Myocyte (in vitro differentiated cells): ENCODE data around the gene RAB25. TPM values are rescaled to one million over a fixed set of nuclear protein-coding genes. Genes with fewer than 3 reads are reported as not detected.

ENCODE experiments used
- DNase-seq: peaks from one replicate; pipeline ENCODE4 v3.0.0-alpha.2; 2012; ENCODE audit warnings: low read depth
- total RNA-seq: library from RNA; depleted of rRNA; stranded (reverse); fragments of >200 nt; gene quantifications from 2 replicates; pipeline ENCODE4 v1.2.3, GENCODE V29; 2014

Gene RAB25
- total RNA-seq, 1 donor from 2014 or later: not detected

DNA sequence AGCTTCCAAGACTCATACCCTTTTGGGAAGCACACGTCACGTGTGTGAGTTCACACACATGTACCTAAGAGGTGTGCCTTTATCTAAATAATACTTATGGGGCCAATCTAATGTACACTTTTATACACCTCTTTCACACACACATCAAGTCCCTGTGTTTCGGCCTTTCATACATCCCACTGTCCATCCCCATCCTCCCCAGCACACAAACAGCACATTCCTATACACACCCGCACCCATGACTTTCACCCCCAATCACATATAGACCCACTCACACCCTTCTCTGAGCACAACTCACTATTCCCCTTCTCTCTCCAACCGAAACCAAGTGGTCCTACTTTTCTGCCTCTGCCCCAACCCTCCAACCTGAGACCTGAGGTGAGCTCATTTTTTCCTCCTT is 17.8 kb downstream of the RAB25 start:
- no peak for DNase-seq

- no peak for DNase-seq
Measured at GRCh38 chr1:156079762-156080161, 18.8 kb downstream of the RAB25 start.

DNA sequence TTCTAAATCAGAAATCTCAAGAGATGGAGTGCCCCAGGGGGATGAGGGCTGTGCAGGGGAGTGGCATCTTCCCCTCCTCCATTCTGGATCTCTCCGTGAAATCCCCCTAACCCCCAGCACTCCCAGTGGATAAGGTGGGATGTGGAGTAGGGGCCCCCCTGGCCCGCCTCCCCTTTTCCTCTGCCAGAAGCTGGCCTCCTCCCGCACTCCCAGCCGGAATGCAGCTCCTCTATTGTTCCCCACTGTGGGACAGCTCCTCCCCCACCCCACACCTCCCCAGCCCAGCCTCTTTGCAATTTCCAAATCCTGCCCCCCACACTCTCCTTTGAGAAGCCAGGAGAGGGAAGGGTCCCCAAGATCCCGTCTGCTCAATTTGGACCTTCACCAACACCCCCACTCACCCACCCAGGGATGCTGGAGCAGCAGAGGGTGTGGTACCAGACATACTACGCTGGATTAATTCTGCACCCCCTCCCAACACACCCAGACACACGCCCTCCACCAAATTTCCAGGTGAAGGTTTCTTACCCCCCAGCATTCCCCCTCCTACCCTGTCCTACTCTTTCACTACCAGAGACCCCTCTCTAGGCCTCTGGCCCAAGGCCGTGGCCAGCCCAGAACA is 19.4 kb downstream of the RAB25 start:
- no peak for DNase-seq

GRCh38 chr1:156080863-156081179 is 19.9 kb downstream of the RAB25 start:
- DNase-seq: no peak

DNA sequence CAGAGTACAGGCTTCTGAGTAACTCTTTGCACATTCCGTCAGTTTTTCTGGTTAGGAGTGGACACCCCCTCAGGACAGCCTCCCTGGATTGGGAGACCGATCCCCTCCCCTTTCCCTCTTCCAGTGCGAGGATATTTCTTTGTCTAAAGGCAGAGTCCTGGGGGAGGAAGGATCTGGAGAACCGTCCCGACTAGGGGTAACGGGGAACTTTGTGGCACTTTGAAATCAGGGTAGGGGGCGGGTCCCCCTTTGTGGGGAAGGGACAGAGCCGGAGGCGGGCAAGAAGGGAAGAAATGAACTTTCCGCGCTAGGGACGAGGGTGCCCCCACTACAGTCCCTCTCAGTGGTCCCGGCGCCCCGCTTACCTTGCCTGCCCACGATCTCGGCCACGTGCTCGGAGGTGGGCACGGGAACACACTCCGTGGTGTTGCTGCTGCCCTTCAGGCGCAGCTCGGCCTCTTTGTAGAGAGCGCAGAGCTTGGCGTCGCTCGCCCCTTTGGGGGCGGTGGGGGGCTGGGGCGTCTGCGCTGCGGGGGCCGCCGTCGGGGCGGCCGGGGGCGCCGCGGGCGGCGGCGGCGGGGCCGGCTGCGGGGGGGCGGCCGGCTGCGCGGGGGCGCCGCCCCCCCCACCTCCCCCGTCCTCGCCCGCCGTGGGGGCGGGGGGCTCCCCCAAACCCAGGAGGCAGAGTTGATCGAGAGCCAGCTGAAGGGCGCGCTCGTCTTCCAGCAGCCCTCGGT is 20.4 kb downstream of the RAB25 start:
- no peak for DNase-seq

DNA sequence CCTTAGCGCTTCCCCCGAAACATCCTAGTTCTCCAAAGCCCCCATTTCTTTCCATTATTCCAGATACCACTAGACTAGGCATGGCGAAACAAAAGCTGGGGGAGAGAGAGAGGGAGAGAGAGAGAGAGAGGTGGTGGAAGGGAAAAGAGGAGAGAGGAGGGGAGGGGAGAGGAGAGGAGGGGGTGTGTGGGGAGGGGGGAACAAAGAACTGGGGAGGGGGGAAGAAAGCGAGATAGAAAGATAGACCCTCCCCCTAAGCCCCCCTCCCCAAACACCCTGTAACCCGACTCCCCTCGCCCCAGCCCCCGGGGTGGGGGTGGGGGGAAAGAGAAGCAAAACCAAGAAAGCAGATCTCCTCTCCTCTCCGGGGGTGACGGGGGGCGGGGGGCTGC is 21.0 kb downstream of the RAB25 start:
- DNase-seq: no peak

GRCh38 chr1:156082309-156083091 is 21.5 kb downstream of the RAB25 start, which contains the start of gene MEX3A:
Gene MEX3A (minus strand): TSS chr1:156082465. CDS start chr1:156081998, 467 bp downstream.
- peak; percentile 77 for DNase-seq

- no peak for DNase-seq
Measured at GRCh38 chr1:156083800-156084790, 23.1 kb downstream of the RAB25 start.

- no peak for DNase-seq
Measured at GRCh38 chr1:156086256-156086662, 25.3 kb downstream of the RAB25 start.

DNA sequence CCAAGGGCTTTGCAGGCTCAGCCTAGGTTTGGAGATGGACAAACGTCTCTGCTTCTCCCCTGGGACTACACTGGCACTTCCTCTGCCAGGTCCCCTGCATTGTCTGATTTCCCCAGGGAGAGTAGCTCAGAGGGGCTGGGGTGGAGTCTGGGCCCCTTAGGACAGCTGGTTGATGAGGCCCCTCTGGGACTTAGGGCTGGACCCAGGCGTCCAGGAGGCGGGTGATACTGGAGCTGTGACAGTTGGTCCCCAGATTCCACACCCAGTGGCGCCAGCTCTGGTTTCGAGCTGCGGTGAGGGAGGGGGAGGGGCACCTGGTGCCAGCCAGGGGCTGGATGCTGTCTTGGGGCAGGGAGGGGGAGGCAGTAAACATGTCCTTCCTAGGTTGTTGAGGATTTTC is 28.7 kb downstream of the RAB25 start:
- DNase-seq: peak; percentile 46

DNA sequence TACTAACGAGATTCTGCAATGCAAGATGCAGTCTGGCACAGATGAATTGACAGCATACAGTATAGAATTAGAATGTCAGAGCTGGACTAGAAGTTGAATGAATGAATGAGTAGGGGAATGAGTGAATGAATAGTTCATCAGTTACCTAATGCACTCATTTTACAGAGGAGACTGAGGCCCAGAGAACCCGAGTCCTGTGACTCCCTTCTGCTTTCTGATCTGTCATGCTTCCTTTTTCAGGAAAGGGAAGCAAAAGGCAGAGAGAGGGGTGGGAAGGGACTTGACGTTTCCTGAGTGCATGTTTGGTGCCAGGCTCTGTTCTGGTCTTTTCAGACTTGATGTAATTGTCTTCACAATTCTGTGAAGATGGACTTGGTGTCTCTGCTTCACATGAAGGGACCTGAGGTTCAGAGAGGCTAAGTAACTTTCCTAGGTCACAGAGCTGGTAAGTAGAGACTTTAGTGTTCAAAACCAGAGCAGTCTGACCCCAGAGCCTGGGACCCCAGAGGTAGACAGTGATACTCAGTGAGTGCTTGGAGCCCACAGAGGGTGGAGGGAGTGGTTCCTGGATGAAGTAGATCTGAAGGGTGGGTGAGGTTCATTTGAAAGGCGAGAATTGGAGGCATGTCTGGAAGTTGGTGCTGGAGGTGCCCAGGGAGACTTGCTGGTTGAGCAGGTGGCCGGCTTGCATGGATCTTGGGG is 29.3 kb downstream of the RAB25 start:
- no peak for DNase-seq

GRCh38 chr1:156090840-156091188 is 29.9 kb downstream of the RAB25 start:
- DNase-seq: peak; percentile 82

GRCh38 chr1:156091610-156092009 is 30.6 kb downstream of the RAB25 start:
- DNase-seq: no peak

DNA sequence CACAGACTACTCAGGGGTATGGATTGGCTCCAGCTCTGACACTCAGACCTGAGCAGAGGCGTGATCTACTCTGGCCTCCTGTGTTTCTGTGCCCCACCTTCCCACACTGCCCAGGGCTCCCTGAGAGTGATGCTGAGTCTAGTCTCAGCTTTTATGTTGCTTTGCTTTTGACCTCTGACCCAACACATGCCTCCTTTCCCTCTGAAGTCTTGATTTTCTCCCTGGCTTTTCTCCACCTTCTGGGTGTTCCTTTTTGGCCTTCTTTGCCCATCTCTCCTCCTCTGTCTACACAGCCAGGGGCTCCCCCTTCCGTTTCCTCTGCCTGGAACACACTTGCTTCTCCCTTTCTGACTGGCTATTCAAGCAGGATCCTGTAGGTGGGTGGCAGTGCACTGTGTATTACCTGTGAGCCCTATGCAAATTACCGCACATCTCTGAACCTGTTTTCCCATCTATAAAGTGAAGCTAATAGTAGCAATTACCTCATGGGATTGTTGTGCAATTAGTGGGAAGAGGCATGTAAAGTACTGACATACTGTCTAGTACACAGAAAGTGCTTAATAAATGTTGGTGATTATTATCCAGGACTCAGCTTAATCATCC is 35.0 kb downstream of the RAB25 start:
- no peak for DNase-seq

DNA sequence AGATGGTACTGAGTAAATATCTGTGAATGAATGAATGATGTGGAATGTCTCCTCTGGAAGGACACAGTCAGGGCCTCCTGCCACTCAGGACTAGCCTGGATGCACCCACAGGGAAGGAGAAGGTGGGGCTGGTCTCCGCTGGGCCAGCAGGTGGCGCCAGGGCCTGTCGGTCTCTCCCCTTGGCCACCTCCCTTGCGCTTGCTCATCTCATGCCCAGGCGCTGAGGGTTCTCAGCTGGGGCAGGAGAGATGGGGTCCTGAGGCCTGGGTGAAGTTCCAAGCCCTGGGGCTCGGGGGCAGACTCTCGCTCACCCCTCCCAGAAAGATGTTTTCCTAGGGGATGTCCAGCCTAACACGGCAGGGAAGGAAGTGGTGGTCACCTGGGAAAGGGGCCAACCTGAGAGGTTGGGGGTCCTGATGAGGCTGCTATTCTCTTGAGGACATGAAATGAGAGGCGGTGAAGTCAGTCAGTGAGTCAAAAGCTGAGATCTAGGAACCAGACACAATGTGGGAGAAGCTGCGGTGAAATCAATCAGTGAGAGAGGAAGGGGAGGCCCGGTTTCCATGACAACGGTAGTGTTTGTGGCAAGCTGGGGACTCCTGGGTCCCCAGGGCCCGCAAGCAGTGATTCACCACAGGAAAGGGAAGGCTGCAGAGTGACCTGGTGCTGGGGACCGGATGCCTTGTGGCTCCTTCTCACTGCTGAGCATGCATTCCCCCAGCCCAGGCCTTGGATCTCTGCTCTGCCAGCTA is 35.9 kb downstream of the RAB25 start:
- DNase-seq: peak; percentile 84

DNA sequence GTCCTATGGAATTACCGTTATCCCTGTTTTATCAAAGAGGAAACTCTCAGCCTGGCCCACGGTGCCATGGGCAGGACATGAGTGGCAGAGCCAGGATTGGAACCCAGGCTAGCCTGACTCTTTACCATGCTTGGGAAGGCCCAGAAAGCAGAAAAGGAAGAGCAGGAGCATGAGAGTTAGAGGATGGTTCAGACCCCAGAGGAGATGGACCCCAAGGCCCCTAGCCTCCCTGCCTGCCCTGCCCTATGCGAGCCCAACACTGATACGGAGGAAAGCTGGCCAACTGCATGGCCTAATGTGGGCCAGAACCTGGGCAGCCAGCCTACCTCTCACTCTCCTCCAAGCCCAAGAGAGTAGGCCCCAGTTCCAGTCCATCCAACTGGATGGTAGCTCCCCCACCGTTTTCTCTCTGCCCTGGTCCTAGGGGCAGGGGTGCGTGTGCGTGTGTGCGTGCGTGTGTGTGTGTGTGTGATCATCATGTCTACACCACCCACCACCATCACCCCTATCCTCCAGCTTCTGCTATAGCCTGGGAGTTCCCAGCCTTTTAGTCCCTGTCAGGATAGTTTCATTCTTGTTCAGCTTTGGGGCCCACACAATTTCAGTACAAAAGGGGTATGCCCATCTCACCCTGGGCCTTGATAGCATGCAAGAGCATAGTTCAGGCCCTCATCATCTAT is 36.7 kb downstream of the RAB25 start:
- DNase-seq: no peak

DNA sequence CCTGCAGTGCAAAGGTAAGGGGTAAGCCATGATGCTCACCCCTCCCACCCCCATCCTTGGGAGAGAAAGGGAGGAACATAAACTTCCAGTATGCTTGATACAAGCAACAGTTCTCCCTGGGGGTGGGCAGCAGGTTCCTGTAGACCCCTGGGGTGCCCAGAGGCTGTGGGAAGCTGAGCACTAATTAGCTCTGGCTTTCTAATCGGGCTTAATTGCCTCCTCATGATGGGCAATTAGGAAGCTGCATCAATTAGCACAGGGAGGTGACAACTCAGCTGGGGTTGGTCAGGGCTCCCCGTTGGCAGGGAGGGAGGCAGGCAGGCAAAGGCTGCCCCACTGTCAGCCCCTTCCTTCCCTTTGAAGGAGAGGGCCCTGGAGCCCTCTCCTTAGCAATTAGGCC is 37.8 kb downstream of the RAB25 start:
- DNase-seq: no peak

DNA sequence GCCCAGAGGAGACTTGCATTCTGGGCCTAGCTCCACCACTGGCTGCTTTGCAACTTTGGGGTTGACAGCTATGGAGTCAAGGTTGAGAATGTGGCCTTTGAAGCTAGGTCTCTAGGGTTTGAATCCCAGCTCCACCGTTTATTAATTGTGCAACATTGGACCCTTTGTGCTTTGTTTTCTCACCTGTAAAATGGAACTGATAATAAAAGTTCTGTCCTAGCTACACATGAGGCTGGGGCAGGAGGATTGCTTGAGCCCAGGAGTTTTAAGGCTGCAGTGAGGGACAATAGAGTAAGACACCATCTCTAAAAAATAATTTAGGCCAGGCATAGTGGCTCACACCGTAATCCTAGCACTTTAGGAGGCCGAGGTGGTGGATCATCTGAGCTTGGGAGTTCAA is 38.3 kb downstream of the RAB25 start:
- DNase-seq: no peak
